Upper lobe of right lung (tissue), 1 donor: Measurements from ENCODE around the gene RHBG. TPM values are rescaled to one million over a fixed set of nuclear protein-coding genes. Genes with fewer than 3 reads are reported as not detected.

Source experiments
- ATAC-seq: fragments of 200-7000 bp; cut with Tn5 transposase; one replicate; pipeline ENCODE4 v1.9.1; 2020; ENCODE audit warnings: mild to moderate bottlenecking, moderate library complexity
- DNase-seq: peaks from one replicate; pipeline ENCODE4 v3.0.0-alpha.2; 2020
- H3K27ac ChIP-seq: fragments of 200-600 bp; one replicate; pipeline ENCODE4 v1.8.0; 2022
- H3K27me3 ChIP-seq: fragments of 200-600 bp; one replicate; pipeline ENCODE4 v1.8.0; 2022; ENCODE audit warnings: mild to moderate bottlenecking
- H3K36me3 ChIP-seq: fragments of 200-600 bp; one replicate; pipeline ENCODE4 v1.8.0; 2022
- H3K4me1 ChIP-seq: fragments of 200-600 bp; one replicate; pipeline ENCODE4 v1.8.0; 2022
- H3K4me3 ChIP-seq: fragments of 200-600 bp; one replicate; pipeline ENCODE4 v1.8.0; 2022; ENCODE audit warnings: mild to moderate bottlenecking
- H3K9me3 ChIP-seq: fragments of 200-600 bp; one replicate; pipeline ENCODE4 v1.8.0; 2022
- intact Hi-C: fragments of 100-400 bp; cut with DNase I; formaldehyde crosslinking; loops from one replicate; pipeline ENCODE4 v1.11.0; 2022
- total RNA-seq: library from RNA; stranded (reverse); fragmentation: NEBNext Ultra II Directional; extraction: Animal tissue kit (Norgen Biotek cat#: 25700); gene quantifications from one replicate; pipeline ENCODE4 v1.2.1, GENCODE V29; 2021
- TF ChIP-seq, protein P1 (sequence below): fragments of 200-600 bp; IDR thresholded peaks from one replicate; pipeline ENCODE4 v1.8.0; 2022; ENCODE audit warnings: antibody characterized with exemption
- donor health status: DM: no; HTN: yes; CAD: no; lungs with severe emphysema.

The RHBG gene
- total RNA-seq, 1 donor from 2014 or later, result not detected

DNA sequence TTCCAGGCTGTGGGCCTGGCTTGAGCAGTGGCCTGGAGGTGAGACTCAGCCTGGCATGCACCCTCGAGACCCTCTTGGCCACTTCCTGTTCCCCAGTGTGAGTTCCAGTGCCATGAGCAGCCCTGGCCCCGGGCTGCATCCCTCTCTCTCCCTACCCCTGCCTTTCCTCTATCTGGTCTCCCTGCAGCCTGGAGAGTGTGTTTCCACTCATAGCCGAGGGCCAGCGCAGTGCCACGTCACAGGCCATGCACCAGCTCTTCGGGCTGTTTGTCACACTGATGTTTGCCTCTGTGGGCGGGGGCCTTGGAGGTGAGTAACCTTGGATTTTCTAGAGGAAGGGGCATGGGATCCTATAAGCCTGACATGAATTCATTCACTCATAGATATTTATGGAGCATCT is 13.6 kb downstream of the RHBG start:
- H3K9me3 ChIP-seq, result no peaks in the 10 kb centered on the region
- H3K4me3 ChIP-seq, result no peak overlapping the region
- H3K27ac ChIP-seq, result no peak overlapping the region
- ATAC-seq (no peak), DNase-seq (no peak)
- no peaks in the 10 kb centered on the region for H3K4me1 ChIP-seq
- TF ChIP-seq, protein P1, sequence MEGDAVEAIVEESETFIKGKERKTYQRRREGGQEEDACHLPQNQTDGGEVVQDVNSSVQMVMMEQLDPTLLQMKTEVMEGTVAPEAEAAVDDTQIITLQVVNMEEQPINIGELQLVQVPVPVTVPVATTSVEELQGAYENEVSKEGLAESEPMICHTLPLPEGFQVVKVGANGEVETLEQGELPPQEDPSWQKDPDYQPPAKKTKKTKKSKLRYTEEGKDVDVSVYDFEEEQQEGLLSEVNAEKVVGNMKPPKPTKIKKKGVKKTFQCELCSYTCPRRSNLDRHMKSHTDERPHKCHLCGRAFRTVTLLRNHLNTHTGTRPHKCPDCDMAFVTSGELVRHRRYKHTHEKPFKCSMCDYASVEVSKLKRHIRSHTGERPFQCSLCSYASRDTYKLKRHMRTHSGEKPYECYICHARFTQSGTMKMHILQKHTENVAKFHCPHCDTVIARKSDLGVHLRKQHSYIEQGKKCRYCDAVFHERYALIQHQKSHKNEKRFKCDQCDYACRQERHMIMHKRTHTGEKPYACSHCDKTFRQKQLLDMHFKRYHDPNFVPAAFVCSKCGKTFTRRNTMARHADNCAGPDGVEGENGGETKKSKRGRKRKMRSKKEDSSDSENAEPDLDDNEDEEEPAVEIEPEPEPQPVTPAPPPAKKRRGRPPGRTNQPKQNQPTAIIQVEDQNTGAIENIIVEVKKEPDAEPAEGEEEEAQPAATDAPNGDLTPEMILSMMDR, result no peak
- H3K27me3 ChIP-seq, result peaks cover 13% of the 10 kb centered on the region
- intact Hi-C loops, result no loop called here
- no peaks in the 10 kb centered on the region for H3K36me3 ChIP-seq

DNA sequence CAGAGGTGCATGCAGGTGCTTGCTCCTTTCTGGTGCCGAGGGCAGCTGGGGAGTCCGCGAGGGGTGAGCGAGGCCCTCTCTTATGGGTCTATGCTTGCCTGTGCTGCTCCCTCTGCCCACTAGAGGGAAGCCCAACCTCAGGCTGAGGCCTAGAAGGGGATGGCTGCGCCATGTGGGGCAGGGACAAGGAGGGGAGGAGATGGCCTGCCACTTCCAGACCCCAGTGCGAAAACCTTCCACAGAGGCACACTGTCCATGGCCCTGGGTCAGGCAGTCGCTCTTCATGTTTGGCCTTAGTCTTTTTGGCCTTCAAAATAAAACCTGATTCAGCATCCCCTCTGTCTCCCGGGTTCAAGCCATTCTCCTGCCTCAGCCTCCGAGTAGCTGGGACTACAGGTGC is 14.0 kb downstream of the RHBG start:
- H3K36me3 ChIP-seq, result no peaks in the 10 kb centered on the region
- no peaks in the 10 kb centered on the region for H3K9me3 ChIP-seq
- intact Hi-C loops, result no loop called here
- ATAC-seq (peak; percentile 85), DNase-seq (no peak)
- H3K4me1 ChIP-seq, result no peaks in the 10 kb centered on the region
- peaks cover 17% of the 10 kb centered on the region for H3K27me3 ChIP-seq
- H3K27ac ChIP-seq, result no peak overlapping the region
- TF ChIP-seq, protein P1, result peak; percentile 77
- no peak overlapping the region for H3K4me3 ChIP-seq

DNA sequence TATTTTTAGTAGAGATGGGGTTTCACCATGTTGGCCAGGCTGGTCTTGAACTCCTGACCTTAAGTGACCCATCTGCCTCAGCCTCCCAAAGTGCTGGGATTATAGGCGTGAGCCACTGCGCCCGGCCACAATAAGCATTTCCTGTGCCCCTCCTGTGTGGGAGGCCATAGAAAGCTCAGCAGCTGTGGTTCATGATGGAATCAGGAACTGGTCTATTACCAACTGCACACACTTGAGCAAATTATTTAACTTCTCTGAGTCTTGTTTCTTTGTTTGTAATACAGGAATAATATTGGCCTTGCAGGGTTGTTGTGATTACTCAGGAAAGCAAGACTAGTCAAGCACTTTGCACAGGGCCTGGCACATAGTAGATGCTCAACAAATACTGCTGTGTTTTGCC is 15.0 kb downstream of the RHBG start:
- ATAC-seq, result peak; percentile 30
- TF ChIP-seq, protein P1, result no peak
- no peak for DNase-seq
- Histone ChIP-seq H3K4me3 (no peak overlapping the region), H3K27me3 (peaks cover 24% of the 10 kb centered on the region), H3K27ac (no peak overlapping the region), H3K4me1 (peaks cover 2% of the 10 kb centered on the region), H3K36me3 (no peaks in the 10 kb centered on the region), H3K9me3 (no peaks in the 10 kb centered on the region)
- intact Hi-C loops, result no loop called here

GRCh38 chr1:156384658-156385057 is 15.6 kb downstream of the RHBG start:
- ATAC-seq, result no peak
- Histone ChIP-seq H3K9me3 (no peaks in the 10 kb centered on the region), H3K27ac (no peak overlapping the region), H3K4me1 (peaks cover 2% of the 10 kb centered on the region), H3K4me3 (no peak overlapping the region), H3K36me3 (no peaks in the 10 kb centered on the region), H3K27me3 (peaks cover 30% of the 10 kb centered on the region)
- TF ChIP-seq, protein P1, result no peak
- no peak for DNase-seq
- intact Hi-C loops, result no loop called here

DNA sequence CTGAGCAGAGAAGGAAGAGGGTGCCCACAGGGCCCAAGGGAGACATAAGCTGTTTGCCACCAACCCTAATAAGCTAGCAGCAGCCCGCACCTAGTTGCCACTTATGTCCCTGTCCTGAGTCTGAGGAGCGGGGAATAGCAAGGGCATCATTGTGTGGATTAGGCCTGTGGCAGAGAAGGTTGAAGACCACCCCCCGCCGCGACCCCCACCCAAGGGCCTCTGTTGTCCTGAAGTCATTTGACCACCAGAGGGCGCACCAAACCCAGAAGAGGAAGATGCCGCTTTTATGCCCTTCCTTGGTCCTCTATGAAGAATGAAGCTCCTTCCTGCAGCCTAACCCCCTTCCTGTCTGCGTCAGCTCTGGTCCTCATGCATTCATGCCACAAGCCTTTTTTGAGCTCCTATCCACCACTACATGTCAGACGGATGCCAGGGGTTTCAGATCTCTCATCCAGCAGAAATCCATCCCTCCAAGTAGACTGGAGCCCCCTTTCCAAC is 16.6 kb downstream of the RHBG start:
- no peak for DNase-seq

More for the DNA sequence above, 16.6 kb downstream of the RHBG start:
- TF ChIP-seq, protein P1, result peak; percentile 89
- ATAC-seq, result peak; percentile 63
- H3K27ac ChIP-seq, result no peak overlapping the region
- no peaks in the 10 kb centered on the region for H3K36me3 ChIP-seq
- no peak overlapping the region for H3K4me3 ChIP-seq
- intact Hi-C loops, result loop anchor here (2.0 kb wide), 1 partner anchor 59 kb away; no protein-coding TSS in a partner anchor
- H3K9me3 ChIP-seq, result no peaks in the 10 kb centered on the region
- H3K4me1 ChIP-seq, result peaks cover 2% of the 10 kb centered on the region
- peaks cover 39% of the 10 kb centered on the region for H3K27me3 ChIP-seq
